ENCODE measurements around the gene MCTP2. TPM values are rescaled to one million over a fixed set of nuclear protein-coding genes. Genes with fewer than 3 reads are reported as not detected.

Gene MCTP2
- polyA plus RNA-seq, 3 donors: 2.4 to 7.4 (median 7.3) TPM

- Histone ChIP-seq H3K27ac (ENCODE audit: low read depth in 1 of 2, low read length in 2 of 2) (no peak overlapping the region), H4K20me1 (ENCODE audit: insufficient read depth, low read length) (no peaks in the 10 kb centered on the region), H3K27me3 (ENCODE audit: control insufficient read depth in 2 of 2, insufficient read depth in 2 of 2, low read length in 2 of 2) (no peaks in the 10 kb centered on the region), H3K9me3 (replicated peaks in 1 of 2; ENCODE audit: control insufficient read depth in 1 of 2, insufficient read depth in 1 of 2, low read length in 2 of 2) (no peaks in the 10 kb centered on the region), H3K4me3 (replicated peaks in 1 of 3; ENCODE audit: low read depth in 2 of 3, low read length in 3 of 3) (no peak overlapping the region), H3K4me2 (replicated peaks; ENCODE audit: extremely low read depth, low read length, poor library complexity, severe bottlenecking) (no peak overlapping the region), H3K36me3 (replicated peaks in 1 of 2; ENCODE audit: control insufficient read depth in 1 of 2, insufficient read depth in 2 of 2, low read length in 2 of 2) (no peaks in the 10 kb centered on the region), H3K4me1 (ENCODE audit: control insufficient read depth in 1 of 2, insufficient read depth in 2 of 2, low read length in 2 of 2) (no peaks in the 10 kb centered on the region), H3K79me2 (ENCODE audit: insufficient read depth, low read length) (no peaks in the 10 kb centered on the region), H2AFZ (ENCODE audit: insufficient read depth, low read depth, low read length, poor library complexity, severe bottlenecking) (no peak overlapping the region), H3K9ac (ENCODE audit: insufficient read depth, low read length, poor library complexity, severe bottlenecking) (no peak overlapping the region)
- whole genome bisulfite sequencing (ENCODE audit: insufficient coverage): 100% methylated on average over 4 of the region's 5 CpGs
- intact Hi-C loops (cut with micrococcal nuclease): no loop called here
- Mint-ChIP-seq H3K27me3 (ENCODE audit: low read depth in 3 of 3) (peaks cover 0 to 1% (median 0%) of the 10 kb centered on the region in 3 donors), H3K9me3 (no peaks in the 10 kb centered on the region), H3K4me3 (no peak overlapping the region), H3K27ac (no peak overlapping the region), H3K36me3 (peaks cover 35 to 58% of the 10 kb centered on the region in 2 donors), H3K4me1 (no peaks in the 10 kb centered on the region)
- TF ChIP-seq CTCF (IDR thresholded peaks at IDR 0.05): no peak
- DNase-seq: no peak
These were observed 211.8 kb downstream of the MCTP2 start for GRCh38 chr15:94443186-94443585.

- no peak overlapping the region for H2AFZ ChIP-seq (ENCODE audit: insufficient read depth, low read depth, low read length, poor library complexity, severe bottlenecking)
- peaks cover 27 to 61% of the 10 kb centered on the region in 2 donors for H3K36me3 Mint-ChIP-seq
These were observed 214.3 kb downstream of the MCTP2 start for GRCh38 chr15:94445566-94446160.

More at GRCh38 chr15:94445566-94446160, 214.3 kb downstream of the MCTP2 start:
- 100% methylated on average over 3 of the region's 7 CpGs for WGBS (ENCODE audit: insufficient coverage)
- H3K36me3 ChIP-seq (replicated peaks in 1 of 2; ENCODE audit: control insufficient read depth in 1 of 2, insufficient read depth in 2 of 2, low read length in 2 of 2): no peaks in the 10 kb centered on the region
- no peak overlapping the region for H3K9ac ChIP-seq (ENCODE audit: insufficient read depth, low read length, poor library complexity, severe bottlenecking)
- no peak overlapping the region for H3K27ac ChIP-seq (ENCODE audit: low read depth in 1 of 2, low read length in 2 of 2)
- intact Hi-C loops (cut with micrococcal nuclease): no loop called here
- no peak overlapping the region for H3K27ac Mint-ChIP-seq
- no peaks in the 10 kb centered on the region for H3K27me3 ChIP-seq (ENCODE audit: control insufficient read depth in 2 of 2, insufficient read depth in 2 of 2, low read length in 2 of 2)
- no peak overlapping the region for H3K4me3 ChIP-seq (replicated peaks in 1 of 3; ENCODE audit: low read depth in 2 of 3, low read length in 3 of 3)
- H3K9me3 ChIP-seq (replicated peaks in 1 of 2; ENCODE audit: control insufficient read depth in 1 of 2, insufficient read depth in 1 of 2, low read length in 2 of 2): no peaks in the 10 kb centered on the region
- no peaks in the 10 kb centered on the region for H3K9me3 Mint-ChIP-seq
- no peaks in the 10 kb centered on the region for H3K27me3 Mint-ChIP-seq (ENCODE audit: low read depth in 3 of 3)
- no peaks in the 10 kb centered on the region for H4K20me1 ChIP-seq (ENCODE audit: insufficient read depth, low read length)
- no peaks in the 10 kb centered on the region for H3K4me1 Mint-ChIP-seq
- DNase-seq: no peak
- TF ChIP-seq CTCF (IDR thresholded peaks at IDR 0.05): no peak
- H3K4me1 ChIP-seq (ENCODE audit: control insufficient read depth in 1 of 2, insufficient read depth in 2 of 2, low read length in 2 of 2): no peaks in the 10 kb centered on the region
- H3K4me2 ChIP-seq (replicated peaks; ENCODE audit: extremely low read depth, low read length, poor library complexity, severe bottlenecking): no peak overlapping the region
- no peaks in the 10 kb centered on the region for H3K79me2 ChIP-seq (ENCODE audit: insufficient read depth, low read length)
- no peak overlapping the region for H3K4me3 Mint-ChIP-seq

Data from CD14-positive monocyte (primary cell).